H1 (cell line): ENCODE measurements around the gene MTFP1. TPM values are rescaled to one million over a fixed set of nuclear protein-coding genes. Genes with fewer than 3 reads are reported as not detected.

Experiments
- PHF8 ChIP-seq: fragments of 200-600 bp; sonication (generic); conservative IDR thresholded peaks from 2 replicates; pipeline ENCODE4 v1.7.1; 2012; ENCODE audit warnings: low read depth, mild to moderate bottlenecking, inconsistent platforms, low read length, moderate library complexity
- SP2 ChIP-seq: IDR thresholded peaks from 2 replicates; pipeline ENCODE4 v1.6.1; 2012; ENCODE audit warnings: mild to moderate bottlenecking, low read length, inconsistent platforms
- polyA plus RNA-seq, 7 experiments: library from polyadenylated mRNA; depleted of rRNA in 3 of 7; stranded (reverse) in 5 of 7; unstranded in 2 of 7; fragments of >200 nt in 5 of 7; fragments of 200-250 nt in 2 of 7; gene quantifications; 1 replicate in 5 of 7; 2 replicates in 1 of 7; 4 replicates in 1 of 7; pipeline versions ENCODE4 v1.2.1 to v1.2.3, GENCODE V29; 2011 to 2013; ENCODE audit warnings: missing spikeins in 2 of 7, mixed read lengths in 2 of 7
- total RNA-seq: library from RNA; stranded (reverse); fragmentation: NEBNext Ultra II Directional; extraction: Animal tissue kit (Norgen Biotek cat#: 25700); gene quantifications from 2 replicates; pipeline ENCODE4 v1.2.1, GENCODE V29; 2021

Gene MTFP1
- total and polyA plus RNA-seq, 2 of the 8 experiments (the other 6 are each of a cell fraction or from before 2014, with no cell fraction given), result 59.8 to 98.8 TPM

- no peak for TF ChIP-seq PHF8
- no peak for TF ChIP-seq SP2
- TF ChIP-seq, all 59 proteins: peak for 0
Measured at GRCh38 chr22:30381264-30381663, 44.3 kb upstream of the MTFP1 start (continued).
